ENCODE results near the gene ANKRD16.
"Not testable (repeated sequence)": the region's sequence is repeated elsewhere in the genome, so short reads cannot be mapped to it uniquely, and the experiment has no call there.

The ANKRD16 gene

GRCh38 chr10:5902511-5903274, 13.0 kb upstream of the ANKRD16 start:
- no peak for DNase-seq

GRCh38 chr10:5900247-5900646, 10.6 kb upstream of the ANKRD16 start:
- DNase-seq: no peak

GRCh38 chr10:5898163-5898562, 8.5 kb upstream of the ANKRD16 start:
- no peak for DNase-seq

- DNase-seq: no peak
Measured at GRCh38 chr10:5897504-5897903, 7.8 kb upstream of the ANKRD16 start.

- no peak for DNase-seq
Measured at GRCh38 chr10:5897053-5897340, 7.3 kb upstream of the ANKRD16 start.

GRCh38 chr10:5896208-5897052, 6.7 kb upstream of the ANKRD16 start:
- no peak for DNase-seq

- DNase-seq: no peak
Measured at GRCh38 chr10:5895804-5896203, 6.1 kb upstream of the ANKRD16 start.

GRCh38 chr10:5895365-5895764, 5.7 kb upstream of the ANKRD16 start:
- DNase-seq: no peak

GRCh38 chr10:5894873-5895272, 5.2 kb upstream of the ANKRD16 start:
- DNase-seq: no peak

GRCh38 chr10:5894403-5894802, 4.7 kb upstream of the ANKRD16 start:
- no peak for DNase-seq

GRCh38 chr10:5893321-5893720, 3.6 kb upstream of the ANKRD16 start:
- DNase-seq: no peak

GRCh38 chr10:5892007-5892406, 2.3 kb upstream of the ANKRD16 start:
- no peak for DNase-seq

GRCh38 chr10:5891009-5891408, 1.3 kb upstream of the ANKRD16 start:
- DNase-seq: no peak

- peak; percentile 44 to 53 for DNase-seq
Measured at GRCh38 chr10:5890452-5890915, 791 bp upstream of the ANKRD16 start.

- DNase-seq: peak; percentile 2 to 13
Measured at GRCh38 chr10:5888843-5889623, 660 bp downstream of the ANKRD16 start.

GRCh38 chr10:5888351-5888750, 1.3 kb downstream of the ANKRD16 start:
- DNase-seq: peak; percentile 44 to 68

GRCh38 chr10:5887641-5888040, 2.1 kb downstream of the ANKRD16 start:
- no peak for DNase-seq

GRCh38 chr10:5887029-5887428, 2.7 kb downstream of the ANKRD16 start:
- DNase-seq: no peak

GRCh38 chr10:5885619-5886018, 4.1 kb downstream of the ANKRD16 start:
- no peak for DNase-seq

GRCh38 chr10:5882961-5883360, 6.7 kb downstream of the ANKRD16 start:
- no peak for DNase-seq

GRCh38 chr10:5877041-5877440, 12.7 kb downstream of the ANKRD16 start:
- not testable (repeated sequence) for DNase-seq

GRCh38 chr10:5876181-5876768, 13.4 kb downstream of the ANKRD16 start:
- DNase-seq: no peak

GRCh38 chr10:5873515-5873995, 16.1 kb downstream of the ANKRD16 start:
- DNase-seq: peak; percentile 74 to 96

Data from inflammatory macrophage treated with lipopolysaccharide for 1 hour (primary cell).